ENCODE measurements around the gene FOXP4. TPM values are rescaled to one million over a fixed set of nuclear protein-coding genes. Genes with fewer than 3 reads are reported as not detected.

FOXP4 gene
- total and polyA plus RNA-seq, 2 of the 13 experiments (the other 11 are each of a cell fraction or from before 2014, with no cell fraction given) = 11.0 to 12.4 TPM

GRCh38 chr6:41523915-41524633, 22.1 kb upstream of the FOXP4 start (continued):
- peak; percentile 79; the same call in 1 of the 2 replicates for TF ChIP-seq ZBTB33 (CRISPR knock-in tag; IDR thresholded peaks at IDR 0.05)
- TF ChIP-seq, protein P1, sequence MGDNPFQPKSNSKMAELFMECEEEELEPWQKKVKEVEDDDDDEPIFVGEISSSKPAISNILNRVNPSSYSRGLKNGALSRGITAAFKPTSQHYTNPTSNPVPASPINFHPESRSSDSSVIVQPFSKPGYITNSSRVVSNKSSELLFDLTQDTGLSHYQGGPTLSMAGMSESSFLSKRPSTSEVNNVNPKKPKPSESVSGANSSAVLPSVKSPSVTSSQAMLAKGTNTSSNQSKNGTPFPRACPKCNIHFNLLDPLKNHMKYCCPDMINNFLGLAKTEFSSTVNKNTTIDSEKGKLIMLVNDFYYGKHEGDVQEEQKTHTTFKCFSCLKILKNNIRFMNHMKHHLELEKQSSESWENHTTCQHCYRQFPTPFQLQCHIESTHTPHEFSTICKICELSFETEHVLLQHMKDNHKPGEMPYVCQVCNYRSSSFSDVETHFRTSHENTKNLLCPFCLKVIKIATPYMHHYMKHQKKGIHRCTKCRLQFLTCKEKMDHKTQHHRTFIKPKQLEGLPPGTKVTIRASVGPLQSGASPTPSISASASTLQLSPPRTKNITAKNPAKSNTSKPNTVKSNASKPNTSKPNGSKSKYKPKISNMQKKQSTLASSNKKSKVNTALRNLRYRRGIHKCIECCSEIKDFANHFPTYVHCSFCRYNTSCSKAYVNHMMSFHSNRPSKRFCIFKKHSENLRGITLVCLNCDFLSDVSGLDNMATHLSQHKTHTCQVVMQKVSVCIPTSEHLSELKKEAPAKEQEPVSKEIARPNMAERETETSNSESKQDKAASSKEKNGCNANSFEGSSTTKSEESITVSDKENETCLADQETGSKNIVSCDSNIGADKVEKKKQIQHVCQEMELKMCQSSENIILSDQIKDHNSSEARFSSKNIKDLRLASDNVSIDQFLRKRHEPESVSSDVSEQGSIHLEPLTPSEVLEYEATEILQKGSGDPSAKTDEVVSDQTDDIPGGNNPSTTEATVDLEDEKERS (CRISPR knock-in tag; IDR thresholded peaks at IDR 0.05) = no peak
- no peak for TF ChIP-seq NR2F6 (IDR thresholded peaks at IDR 0.05)
- no peak for TF ChIP-seq NR2F6 (CRISPR knock-in tag; IDR thresholded peaks at IDR 0.05)
- no peak for TF ChIP-seq ZNF253 (CRISPR knock-in tag; IDR thresholded peaks at IDR 0.05; ENCODE audit: borderline replicate concordance)
- no peak for TF ChIP-seq GATAD2A (CRISPR knock-in tag; IDR thresholded peaks at IDR 0.05)
- TF ChIP-seq, protein P2, sequence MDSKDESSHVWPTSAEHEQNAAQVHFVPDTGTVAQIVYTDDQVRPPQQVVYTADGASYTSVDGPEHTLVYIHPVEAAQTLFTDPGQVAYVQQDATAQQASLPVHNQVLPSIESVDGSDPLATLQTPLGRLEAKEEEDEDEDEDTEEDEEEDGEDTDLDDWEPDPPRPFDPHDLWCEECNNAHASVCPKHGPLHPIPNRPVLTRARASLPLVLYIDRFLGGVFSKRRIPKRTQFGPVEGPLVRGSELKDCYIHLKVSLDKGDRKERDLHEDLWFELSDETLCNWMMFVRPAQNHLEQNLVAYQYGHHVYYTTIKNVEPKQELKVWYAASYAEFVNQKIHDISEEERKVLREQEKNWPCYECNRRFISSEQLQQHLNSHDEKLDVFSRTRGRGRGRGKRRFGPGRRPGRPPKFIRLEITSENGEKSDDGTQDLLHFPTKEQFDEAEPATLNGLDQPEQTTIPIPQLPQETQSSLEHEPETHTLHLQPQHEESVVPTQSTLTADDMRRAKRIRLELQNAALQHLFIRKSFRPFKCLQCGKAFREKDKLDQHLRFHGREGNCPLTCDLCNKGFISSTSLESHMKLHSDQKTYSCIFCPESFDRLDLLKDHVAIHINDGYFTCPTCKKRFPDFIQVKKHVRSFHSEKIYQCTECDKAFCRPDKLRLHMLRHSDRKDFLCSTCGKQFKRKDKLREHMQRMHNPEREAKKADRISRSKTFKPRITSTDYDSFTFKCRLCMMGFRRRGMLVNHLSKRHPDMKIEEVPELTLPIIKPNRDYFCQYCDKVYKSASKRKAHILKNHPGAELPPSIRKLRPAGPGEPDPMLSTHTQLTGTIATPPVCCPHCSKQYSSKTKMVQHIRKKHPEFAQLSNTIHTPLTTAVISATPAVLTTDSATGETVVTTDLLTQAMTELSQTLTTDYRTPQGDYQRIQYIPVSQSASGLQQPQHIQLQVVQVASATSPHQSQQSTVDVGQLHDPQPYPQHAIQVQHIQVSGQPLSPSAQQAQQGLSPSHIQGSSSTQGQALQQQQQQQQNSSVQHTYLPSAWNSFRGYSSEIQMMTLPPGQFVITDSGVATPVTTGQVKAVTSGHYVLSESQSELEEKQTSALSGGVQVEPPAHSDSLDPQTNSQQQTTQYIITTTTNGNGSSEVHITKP (CRISPR knock-in tag; IDR thresholded peaks at IDR 0.05; ENCODE audit: low read depth) = no peak
- TF ChIP-seq ZNF282 (IDR thresholded peaks at IDR 0.05; ENCODE audit: partially characterized antibody) = no peak
- no peak for TF ChIP-seq KDM6A (CRISPR knock-in tag; IDR thresholded peaks at IDR 0.05; ENCODE audit: low read depth)
- TF ChIP-seq, protein P3, sequence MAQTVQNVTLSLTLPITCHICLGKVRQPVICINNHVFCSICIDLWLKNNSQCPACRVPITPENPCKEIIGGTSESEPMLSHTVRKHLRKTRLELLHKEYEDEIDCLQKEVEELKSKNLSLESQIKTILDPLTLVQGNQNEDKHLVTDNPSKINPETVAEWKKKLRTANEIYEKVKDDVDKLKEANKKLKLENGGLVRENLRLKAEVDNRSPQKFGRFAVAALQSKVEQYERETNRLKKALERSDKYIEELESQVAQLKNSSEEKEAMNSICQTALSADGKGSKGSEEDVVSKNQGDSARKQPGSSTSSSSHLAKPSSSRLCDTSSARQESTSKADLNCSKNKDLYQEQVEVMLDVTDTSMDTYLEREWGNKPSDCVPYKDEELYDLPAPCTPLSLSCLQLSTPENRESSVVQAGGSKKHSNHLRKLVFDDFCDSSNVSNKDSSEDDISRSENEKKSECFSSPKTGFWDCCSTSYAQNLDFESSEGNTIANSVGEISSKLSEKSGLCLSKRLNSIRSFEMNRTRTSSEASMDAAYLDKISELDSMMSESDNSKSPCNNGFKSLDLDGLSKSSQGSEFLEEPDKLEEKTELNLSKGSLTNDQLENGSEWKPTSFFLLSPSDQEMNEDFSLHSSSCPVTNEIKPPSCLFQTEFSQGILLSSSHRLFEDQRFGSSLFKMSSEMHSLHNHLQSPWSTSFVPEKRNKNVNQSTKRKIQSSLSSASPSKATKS (CRISPR knock-in tag; IDR thresholded peaks at IDR 0.05) = no peak
- no peak for TF ChIP-seq TP53 (CRISPR knock-in tag; conservative IDR thresholded peaks at IDR 0.05)
- TF ChIP-seq POLR2G (IDR thresholded peaks at IDR 0.05; ENCODE audit: low read depth, low read length) = no peak
- no peak for TF ChIP-seq LCORL (IDR thresholded peaks at IDR 0.05)
- 0 out of 2 replicates have a peak, but pooled peaks have one; percentile 34 for TF ChIP-seq LCORL (CRISPR knock-in tag; IDR thresholded peaks at IDR 0.05)
- TF ChIP-seq ZNF180 (CRISPR knock-in tag; IDR thresholded peaks at IDR 0.05; ENCODE audit: borderline replicate concordance, low read depth) = no peak
- TF ChIP-seq ZFP36L2 (CRISPR knock-in tag; IDR thresholded peaks at IDR 0.05) = no peak
- no peak for TF ChIP-seq NBN (conservative IDR thresholded peaks at IDR 0.05)
- TF ChIP-seq HOXA7 (CRISPR knock-in tag; IDR thresholded peaks at IDR 0.05) = no peak

Data from HepG2 (cell line).